RWPE2 (cell line): ENCODE data around the gene MMP1.

Experiments
- ATAC-seq: fragments of 200-7000 bp; cut with Tn5 transposase; 3 replicates; pipeline ENCODE4 v1.9.1; 2021; ENCODE audit warnings: low read depth
- DNase-seq: peaks from one replicate; pipeline ENCODE4 v3.0.0-alpha.2; 2020; ENCODE audit warnings: low spot score
- H3K27ac ChIP-seq: fragments of 450-650 bp; 2 replicates; pipeline ENCODE4 v1.5.1; 2017; ENCODE audit warnings: mild to moderate bottlenecking; ENCODE audit not compliant: poor library complexity, severe bottlenecking
- H3K27me3 ChIP-seq: fragments of 250-450 bp; sonication (Bioruptor Pico); 2 replicates; pipeline ENCODE4 v1.5.1; 2021; ENCODE audit warnings: mild to moderate bottlenecking, moderate library complexity; ENCODE audit not compliant: insufficient read depth, poor library complexity, severe bottlenecking
- H3K36me3 ChIP-seq: fragments of 250-450 bp; sonication (Bioruptor Pico); 2 replicates; pipeline ENCODE4 v1.5.1; 2020; ENCODE audit warnings: low read depth, mild to moderate bottlenecking, moderate library complexity
- H3K4me1 ChIP-seq: fragments of 250-450 bp; sonication (Bioruptor Pico); 2 replicates; pipeline ENCODE4 v1.5.1; 2021; ENCODE audit warnings: mild to moderate bottlenecking, moderate library complexity; ENCODE audit not compliant: insufficient read depth, poor library complexity, severe bottlenecking
- H3K4me3 ChIP-seq: fragments of 250-450 bp; sonication (Bioruptor Pico); 2 replicates; pipeline ENCODE4 v1.5.1; 2021; ENCODE audit warnings: mild to moderate bottlenecking, moderate library complexity; ENCODE audit not compliant: severe bottlenecking
- H3K9me3 ChIP-seq: fragments of 250-450 bp; sonication (Bioruptor Pico); 2 replicates; pipeline ENCODE4 v1.5.1; 2021; ENCODE audit warnings: mild to moderate bottlenecking, moderate library complexity; ENCODE audit not compliant: severe bottlenecking
- CTCF ChIP-seq: fragments of 450-650 bp; IDR thresholded peaks from one replicate; pipeline ENCODE4 v1.5.1; 2017; ENCODE audit warnings: mild to moderate bottlenecking, moderate library complexity; ENCODE audit not compliant: poor library complexity, severe bottlenecking

The MMP1 gene

GRCh38 chr11:102837646-102838045 lies 39.7 kb upstream of the MMP1 start:
- Histone ChIP-seq H3K27me3 (no peaks in the 10 kb centered on the region), H3K36me3 (no peaks in the 10 kb centered on the region), H3K9me3 (no peaks in the 10 kb centered on the region), H3K4me1 (peaks cover 14% of the 10 kb centered on the region), H3K27ac (no peak overlapping the region), H3K4me3 (no peak overlapping the region)
- no peak for TF ChIP-seq CTCF
- DNase-seq (no peak), ATAC-seq (no peak)

GRCh38 chr11:102837156-102837555 lies 39.2 kb upstream of the MMP1 start:
- Histone ChIP-seq H3K27me3 (no peaks in the 10 kb centered on the region), H3K36me3 (no peaks in the 10 kb centered on the region), H3K4me3 (no peak overlapping the region), H3K27ac (peak overlapping the region; percentile 51), H3K4me1 (peaks cover 14% of the 10 kb centered on the region), H3K9me3 (no peaks in the 10 kb centered on the region)
- no peak for TF ChIP-seq CTCF
- DNase-seq (no peak), ATAC-seq (no peak)

- Histone ChIP-seq H3K27ac (peak overlapping the region; percentile 51), H3K27me3 (no peaks in the 10 kb centered on the region), H3K9me3 (no peaks in the 10 kb centered on the region), H3K4me3 (no peak overlapping the region), H3K36me3 (no peaks in the 10 kb centered on the region), H3K4me1 (peaks cover 14% of the 10 kb centered on the region)
- no peak for TF ChIP-seq CTCF
- ATAC-seq: peak; percentile 98
- no peak for DNase-seq
Observed at GRCh38 chr11:102836290-102836875, 38.4 kb upstream of the MMP1 start.

- DNase-seq (no peak), ATAC-seq (no peak)
- TF ChIP-seq CTCF: no peak
Observed at GRCh38 chr11:102833731-102834130, 35.8 kb upstream of the MMP1 start.

GRCh38 chr11:102832612-102833011 lies 34.7 kb upstream of the MMP1 start:
- no peak for TF ChIP-seq CTCF
- H3K9me3 ChIP-seq: no peaks in the 10 kb centered on the region
- no peak for DNase-seq
- ATAC-seq: no peak
- no peak overlapping the region for H3K4me3 ChIP-seq
- H3K27ac ChIP-seq: no peak overlapping the region
- H3K27me3 ChIP-seq: no peaks in the 10 kb centered on the region
- no peaks in the 10 kb centered on the region for H3K36me3 ChIP-seq
- H3K4me1 ChIP-seq: peaks cover 24% of the 10 kb centered on the region

More at GRCh38 chr11:102833731-102834130, 35.8 kb upstream of the MMP1 start:
- no peak overlapping the region for H3K27ac ChIP-seq
- peaks cover 24% of the 10 kb centered on the region for H3K4me1 ChIP-seq
- H3K9me3 ChIP-seq: no peaks in the 10 kb centered on the region
- no peaks in the 10 kb centered on the region for H3K36me3 ChIP-seq
- H3K4me3 ChIP-seq: no peak overlapping the region
- no peaks in the 10 kb centered on the region for H3K27me3 ChIP-seq
